D721Med (cell line): ENCODE data around the gene C9orf78.

Experiments
- DNase-seq: peaks from one replicate; pipeline ENCODE4 v3.0.0; 2011; ENCODE audit warnings: low spot score; ENCODE audit not compliant: insufficient read length
- FAIRE-seq: peaks from 2 replicates; lab custom pipeline; 2011; peaks lifted over from hg19 to GRCh38; lab: Jason Lieb, UNC
- TF ChIP-seq, protein P1 (sequence below): IDR thresholded peaks from 2 replicates; pipeline ENCODE4 v1.5.1; 2012; ENCODE audit warnings: mild to moderate bottlenecking, control low read depth; ENCODE audit not compliant: insufficient read depth; ENCODE audit errors: missing control alignments

Gene C9orf78

DNA sequence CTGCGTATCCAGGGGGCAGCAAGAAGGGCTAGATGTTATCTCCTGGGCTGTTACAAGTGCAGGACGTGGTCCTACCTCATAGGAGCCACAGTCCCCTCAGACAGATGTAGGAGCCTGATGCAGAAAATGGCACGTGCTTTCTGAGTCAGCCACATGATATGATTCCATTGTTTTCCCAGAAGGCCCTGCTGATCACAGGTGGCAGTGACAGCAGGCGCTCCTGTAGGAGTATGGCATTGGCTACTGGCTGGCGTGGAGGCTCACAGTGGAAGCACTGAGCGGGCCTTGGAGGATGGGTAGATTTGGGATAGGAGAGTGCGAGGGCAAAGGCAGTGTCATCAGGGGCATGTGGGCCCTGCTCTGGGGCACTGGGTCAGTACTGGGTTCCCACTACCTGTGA lies 22.1 kb upstream of the C9orf78 start:
- no peak for DNase-seq
- TF ChIP-seq, protein P1, sequence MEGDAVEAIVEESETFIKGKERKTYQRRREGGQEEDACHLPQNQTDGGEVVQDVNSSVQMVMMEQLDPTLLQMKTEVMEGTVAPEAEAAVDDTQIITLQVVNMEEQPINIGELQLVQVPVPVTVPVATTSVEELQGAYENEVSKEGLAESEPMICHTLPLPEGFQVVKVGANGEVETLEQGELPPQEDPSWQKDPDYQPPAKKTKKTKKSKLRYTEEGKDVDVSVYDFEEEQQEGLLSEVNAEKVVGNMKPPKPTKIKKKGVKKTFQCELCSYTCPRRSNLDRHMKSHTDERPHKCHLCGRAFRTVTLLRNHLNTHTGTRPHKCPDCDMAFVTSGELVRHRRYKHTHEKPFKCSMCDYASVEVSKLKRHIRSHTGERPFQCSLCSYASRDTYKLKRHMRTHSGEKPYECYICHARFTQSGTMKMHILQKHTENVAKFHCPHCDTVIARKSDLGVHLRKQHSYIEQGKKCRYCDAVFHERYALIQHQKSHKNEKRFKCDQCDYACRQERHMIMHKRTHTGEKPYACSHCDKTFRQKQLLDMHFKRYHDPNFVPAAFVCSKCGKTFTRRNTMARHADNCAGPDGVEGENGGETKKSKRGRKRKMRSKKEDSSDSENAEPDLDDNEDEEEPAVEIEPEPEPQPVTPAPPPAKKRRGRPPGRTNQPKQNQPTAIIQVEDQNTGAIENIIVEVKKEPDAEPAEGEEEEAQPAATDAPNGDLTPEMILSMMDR, result no peak
- no peak for FAIRE-seq

DNA sequence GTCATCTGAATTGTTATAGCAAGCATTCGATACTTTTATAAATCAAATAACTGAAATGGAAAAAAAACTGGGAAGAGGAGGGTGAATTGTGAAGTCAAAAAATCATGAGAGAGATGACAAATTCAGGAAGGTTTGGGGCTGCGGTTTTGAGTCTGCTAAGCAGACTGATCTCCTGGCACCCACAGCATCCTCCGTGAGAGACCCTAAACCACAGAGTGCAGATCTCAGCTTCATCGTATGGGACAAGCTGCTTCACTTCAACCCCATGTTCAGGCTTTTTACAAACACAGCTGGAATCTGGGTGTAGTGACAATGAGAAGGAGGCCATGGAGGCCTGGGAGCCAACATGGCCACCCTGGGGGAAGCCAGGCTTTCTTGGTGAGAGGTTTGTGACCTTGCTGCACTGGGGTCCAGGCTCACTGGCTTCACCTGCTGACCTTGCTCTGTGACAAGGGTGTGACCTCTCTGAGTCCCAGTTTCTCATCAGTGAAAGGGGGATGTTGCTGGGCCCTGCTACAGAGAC lies 19.6 kb upstream of the C9orf78 start:
- DNase-seq (no peak), FAIRE-seq (no peak)
- TF ChIP-seq, protein P1, result no peak

DNA sequence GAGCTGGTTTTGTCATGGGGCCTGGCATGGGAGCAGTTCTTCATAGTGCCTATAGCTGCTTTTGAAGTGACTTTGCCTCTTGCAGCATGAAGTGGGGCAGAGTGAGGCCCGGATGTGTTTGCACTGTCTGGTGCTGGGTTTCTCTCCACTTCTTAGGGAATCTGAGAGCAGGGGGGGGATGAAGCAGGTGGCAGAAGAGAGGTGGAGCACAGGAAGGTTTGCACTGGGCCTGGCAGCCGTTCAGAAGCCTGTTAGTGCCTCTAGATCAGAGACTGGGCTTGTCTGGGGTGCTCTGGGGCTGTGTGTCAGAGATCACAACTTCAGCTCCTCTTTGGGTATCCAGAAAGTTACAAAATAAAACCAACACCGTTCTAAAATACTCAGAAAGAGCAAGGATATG lies 18.5 kb upstream of the C9orf78 start:
- TF ChIP-seq, protein P1, result no peak
- FAIRE-seq (no peak), DNase-seq (no peak)

DNA sequence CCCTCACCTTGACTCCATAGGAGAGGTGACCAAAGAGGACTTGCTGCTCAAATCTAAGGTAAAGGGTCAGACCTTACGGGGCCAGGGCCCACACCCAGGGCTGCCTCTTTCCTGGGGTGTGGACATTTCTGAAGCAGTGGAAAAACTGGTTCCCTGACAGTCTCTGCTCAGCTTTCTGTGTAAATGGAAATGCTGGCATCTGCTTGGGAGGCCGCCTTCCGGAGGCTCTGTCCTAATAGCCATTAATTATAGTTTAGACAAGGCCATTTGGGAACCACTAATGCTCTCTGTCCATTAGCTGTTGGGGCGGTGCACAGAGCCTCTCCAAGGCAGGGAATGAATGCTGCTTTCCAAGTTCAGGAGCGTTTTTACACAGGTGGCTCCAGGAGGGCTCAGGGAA lies 17.5 kb upstream of the C9orf78 start:
- DNase-seq (no peak), FAIRE-seq (no peak)
- TF ChIP-seq, protein P1, result no peak

DNA sequence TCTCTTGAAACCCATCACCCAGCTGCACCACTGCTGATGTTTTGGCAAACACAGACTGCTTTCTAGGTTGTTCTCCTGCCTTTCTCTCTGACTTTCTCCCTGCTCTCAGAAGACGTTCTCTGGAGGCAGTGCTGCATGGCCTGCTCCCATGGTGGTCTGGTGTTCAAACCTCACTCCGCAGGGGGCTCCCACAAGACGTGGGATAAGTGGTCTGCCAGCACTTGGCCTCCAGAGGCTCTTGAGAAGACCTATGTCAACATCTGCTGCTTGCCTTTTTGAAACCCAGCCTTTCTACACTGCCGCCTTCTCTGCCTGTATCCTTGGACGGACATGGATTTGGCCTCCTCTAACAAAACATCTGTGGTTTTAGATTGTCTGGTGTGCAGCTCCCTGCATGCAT lies 16.7 kb upstream of the C9orf78 start:
- FAIRE-seq, result no peak
- TF ChIP-seq, protein P1, result no peak
- no peak for DNase-seq

DNA sequence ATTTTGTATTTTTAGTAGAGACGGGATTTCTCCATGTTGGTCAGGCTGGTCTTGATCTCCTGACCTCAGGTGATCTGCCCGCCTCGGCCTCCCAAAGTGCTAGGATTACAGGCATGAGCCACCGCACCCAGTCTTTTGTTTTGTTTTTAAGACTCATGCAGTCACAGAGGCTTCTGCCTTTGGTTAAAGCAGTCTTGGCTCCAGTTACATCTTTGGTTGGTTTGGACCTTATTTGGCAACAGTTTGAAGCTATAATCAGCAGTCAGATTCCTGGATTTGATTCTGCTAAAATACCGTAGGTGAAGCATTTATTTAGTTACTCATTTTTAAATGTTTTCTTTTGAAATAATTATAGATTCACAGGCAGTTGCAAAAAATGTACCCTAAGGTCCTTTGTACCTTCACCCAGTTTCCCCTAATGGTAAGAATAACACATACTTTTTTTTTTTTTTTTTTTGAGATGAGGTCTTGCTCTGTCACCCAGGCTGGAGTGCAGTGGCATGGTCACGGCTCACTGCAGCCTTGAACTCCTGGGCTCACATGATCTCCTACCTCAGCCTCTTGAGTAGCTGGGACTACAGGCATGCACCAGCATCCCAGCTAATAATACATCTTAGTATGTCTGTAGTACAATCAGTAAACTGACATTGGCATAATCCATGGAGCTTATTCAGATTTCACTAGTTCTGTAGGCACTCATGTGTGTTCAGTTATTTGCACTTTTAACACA lies 15.9 kb upstream of the C9orf78 start:
- DNase-seq (no peak), FAIRE-seq (no peak)

More for the DNA sequence above, 15.9 kb upstream of the C9orf78 start:
- TF ChIP-seq, protein P1, result no peak
